ENCODE data around the gene RASAL3.

The RASAL3 gene

DNA sequence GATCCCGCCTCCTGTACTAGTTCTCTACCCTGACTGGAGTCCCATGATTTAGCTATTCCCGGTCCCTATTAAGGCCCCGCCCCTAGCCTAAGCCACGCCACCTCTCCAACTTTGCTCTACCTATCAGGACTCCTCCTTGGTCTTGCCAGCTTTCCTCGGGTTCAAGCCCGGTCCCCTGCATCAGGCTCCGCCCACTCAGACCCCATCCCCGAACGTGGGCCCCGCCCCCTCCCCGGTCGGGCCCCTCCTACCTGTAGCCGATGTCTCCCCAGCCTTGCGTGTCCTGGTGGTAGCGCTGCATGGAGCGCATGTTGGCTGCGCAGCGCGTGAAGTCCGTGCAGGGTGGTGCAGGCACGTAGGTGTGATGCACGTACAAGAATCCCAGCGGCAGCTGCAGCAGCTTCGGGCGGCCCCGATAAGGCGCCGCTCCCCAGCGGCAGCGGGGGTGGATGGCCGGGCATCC lies 7.3 kb upstream of the RASAL3 start:
- no peak for DNase-seq

DNA sequence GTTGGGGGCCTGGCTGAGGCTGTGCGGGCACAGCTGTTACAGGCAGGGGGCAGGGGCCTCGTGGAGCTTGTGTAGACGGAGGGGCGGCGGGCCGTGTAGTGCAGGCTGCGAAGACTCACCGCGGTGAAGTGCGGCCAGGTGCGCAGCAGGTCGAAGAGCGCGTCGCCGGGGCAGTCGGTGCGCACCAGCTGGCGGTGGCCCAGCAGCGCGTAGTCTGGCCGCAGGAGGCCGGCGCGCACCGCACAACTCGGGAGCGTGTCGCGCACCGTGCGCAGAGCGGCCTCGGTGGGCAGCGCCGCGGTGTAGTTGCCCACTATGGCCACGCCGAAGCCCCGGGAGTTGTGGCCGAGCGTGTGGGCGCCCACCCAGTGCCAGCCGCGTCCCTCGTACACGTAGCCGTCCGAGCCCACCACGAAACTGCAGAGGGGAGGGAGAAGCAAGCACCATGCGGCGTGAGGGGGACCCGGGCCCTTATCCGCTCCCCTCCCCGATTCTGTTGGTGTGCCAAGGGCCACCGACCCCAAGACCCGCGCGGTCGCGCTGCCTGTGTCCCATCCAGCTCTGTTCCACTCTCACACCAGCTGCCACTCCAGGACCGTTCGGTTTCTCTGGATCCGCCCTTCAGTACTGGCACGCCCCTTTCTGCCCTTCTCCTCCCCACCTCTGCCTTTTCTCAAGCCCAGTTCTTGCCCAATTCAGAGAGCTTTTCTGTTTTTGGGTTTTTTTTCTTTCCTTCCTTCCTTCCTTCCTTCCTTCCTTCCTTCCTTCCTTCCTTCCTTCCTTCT lies 5.4 kb upstream of the RASAL3 start:
- no peak for DNase-seq

DNA sequence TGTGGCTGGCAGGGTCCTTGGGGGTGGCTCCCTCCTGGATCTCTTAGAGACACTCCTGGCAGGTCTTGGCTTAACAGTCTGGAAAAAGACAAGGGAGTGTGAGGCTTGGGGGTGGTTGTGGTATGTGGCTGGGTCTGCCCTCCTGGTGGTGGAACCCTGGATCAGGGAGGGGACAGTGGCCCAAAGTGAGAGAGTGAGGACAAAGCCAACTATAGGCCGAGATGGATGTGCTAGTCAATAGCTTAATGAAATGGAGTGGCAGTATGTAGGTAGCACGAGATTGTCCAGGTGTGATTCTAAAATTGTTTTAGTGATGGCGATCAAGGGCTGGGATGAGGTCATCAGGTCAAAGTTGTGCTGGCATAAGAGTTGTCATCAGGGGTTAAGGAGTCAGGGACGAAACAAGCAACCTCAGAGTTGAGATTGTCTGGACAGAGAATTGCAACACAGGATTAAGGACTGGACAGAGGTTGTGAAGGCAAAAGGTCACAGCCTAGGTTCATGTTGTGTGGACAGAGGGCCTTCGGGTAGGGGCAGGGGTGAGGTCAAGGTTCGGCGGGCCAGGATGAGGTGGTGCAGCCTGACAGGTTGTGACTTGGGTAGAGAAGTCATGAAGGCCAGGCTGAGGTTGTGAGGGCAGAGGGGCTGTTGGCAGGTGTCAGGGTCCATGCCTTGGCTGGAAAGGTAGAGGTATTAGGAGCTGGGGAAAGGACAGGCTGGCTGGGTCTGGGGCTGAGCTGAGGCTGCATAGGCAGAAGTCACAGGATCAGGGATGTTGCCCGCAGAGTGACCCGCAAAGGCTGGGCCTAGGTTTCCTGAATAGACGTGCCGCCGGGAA lies 4.5 kb upstream of the RASAL3 start:
- no peak for DNase-seq

DNA sequence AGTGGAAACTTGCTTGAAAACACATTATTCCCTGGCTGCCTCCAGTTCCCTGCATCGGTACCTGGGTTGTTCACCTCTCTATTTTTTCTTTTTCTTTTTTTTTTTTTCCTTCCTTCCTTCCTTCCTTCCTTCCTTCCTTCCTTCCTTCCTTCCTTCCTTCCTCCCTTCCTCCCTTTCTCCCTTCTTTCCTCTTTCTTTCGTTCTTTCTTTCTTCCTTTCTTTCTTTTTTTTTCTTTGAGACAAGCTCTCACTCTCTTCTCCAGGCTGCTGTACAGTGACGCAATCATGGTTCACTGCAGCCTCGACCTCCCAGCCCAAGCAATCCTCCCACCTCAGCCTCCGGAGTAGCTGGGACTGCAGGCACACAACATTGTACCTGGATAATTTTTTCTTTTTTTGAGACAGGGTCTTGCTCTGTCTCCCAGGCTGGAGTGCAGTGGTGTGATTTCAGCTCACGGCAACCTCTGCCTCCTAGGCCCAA lies 3.4 kb upstream of the RASAL3 start:
- no peak for DNase-seq

DNA sequence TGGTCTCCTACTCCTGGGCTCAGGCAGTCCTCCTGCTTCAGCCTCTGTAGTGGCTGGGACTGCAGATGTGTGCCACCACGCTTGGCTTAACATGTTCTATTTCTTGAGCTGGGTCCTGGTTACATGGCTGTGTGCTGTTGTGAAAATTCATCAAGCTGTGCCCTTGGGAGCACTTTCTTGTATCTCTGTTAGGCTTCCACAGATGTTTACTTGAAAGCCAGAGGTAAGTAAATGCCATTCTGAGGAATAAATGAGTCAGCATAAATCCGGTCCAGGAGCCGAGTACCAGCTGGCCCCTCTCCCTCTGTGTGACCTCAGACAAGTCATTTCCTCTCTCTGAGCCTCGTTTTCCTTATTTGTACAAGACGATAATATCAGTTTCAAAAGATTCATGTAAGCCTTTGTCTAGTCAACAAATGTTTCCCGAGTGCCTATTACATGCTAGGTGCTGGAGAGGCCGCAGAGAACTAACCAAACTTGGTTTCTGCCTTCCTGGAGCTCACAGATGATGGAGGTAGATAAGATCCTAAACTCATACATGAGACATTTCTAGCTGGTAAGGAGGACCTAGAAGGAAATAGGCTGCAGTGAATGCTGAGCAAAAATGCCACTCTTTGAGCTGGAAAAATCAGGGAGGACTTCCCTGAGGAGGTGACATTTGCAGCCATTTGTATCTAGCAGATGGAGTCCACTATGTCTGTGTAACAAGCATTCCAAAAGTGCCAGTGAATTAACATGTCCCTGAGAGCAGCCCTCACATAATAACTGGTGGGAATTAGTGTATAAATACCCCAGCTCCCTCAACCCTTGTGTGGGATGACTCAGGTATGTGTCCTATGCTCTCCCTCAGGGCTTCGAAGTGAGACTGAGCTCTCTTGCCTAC lies 2.7 kb upstream of the RASAL3 start:
- DNase-seq = no peak

DNA sequence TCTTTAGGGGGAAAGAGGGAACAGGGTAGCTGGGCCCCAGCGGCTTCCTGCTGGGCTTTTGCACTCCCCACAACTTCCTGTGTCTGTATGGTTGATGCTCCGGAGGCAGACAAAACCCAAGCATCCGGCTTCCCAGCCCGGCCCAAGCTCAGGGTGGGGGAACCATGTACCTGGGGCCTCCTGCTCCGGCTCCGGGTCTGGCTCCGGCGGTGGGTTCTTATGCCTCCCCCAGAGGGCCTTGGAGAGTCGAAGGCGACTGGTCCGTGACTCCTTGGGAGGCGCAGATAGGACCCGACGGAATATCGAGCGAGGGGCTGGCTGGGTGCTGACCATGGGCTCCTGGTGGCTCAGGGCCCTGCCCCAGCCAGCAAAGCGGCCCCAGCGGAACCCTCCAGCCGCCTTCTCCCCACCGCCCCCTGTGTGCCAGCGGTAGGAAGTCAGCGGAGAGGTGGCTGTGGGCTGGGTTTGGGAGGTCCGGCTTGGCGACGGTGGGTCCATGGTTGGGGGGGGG lies 428 bp downstream of the RASAL3 start:
- no peak for DNase-seq

DNA sequence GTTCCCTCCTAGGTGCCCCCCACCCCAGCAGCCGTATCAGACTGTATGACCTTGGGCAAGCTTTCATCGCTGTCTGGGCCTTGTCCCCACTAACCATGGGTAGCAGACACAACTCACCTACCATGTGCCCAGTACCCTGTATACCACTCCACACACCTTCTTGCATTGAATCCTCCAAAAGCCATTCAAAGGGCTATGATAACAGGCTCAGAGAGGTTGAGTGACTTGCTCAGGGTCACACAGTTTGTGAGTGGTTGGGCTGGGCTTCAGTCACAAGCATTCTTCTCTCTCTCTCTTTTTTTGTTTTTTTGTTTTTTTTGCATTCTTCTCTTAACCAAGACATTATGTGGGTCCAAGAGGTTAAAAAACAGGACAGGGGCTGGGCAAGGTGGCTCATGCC lies 2.6 kb downstream of the RASAL3 start:
- DNase-seq = no peak

DNA sequence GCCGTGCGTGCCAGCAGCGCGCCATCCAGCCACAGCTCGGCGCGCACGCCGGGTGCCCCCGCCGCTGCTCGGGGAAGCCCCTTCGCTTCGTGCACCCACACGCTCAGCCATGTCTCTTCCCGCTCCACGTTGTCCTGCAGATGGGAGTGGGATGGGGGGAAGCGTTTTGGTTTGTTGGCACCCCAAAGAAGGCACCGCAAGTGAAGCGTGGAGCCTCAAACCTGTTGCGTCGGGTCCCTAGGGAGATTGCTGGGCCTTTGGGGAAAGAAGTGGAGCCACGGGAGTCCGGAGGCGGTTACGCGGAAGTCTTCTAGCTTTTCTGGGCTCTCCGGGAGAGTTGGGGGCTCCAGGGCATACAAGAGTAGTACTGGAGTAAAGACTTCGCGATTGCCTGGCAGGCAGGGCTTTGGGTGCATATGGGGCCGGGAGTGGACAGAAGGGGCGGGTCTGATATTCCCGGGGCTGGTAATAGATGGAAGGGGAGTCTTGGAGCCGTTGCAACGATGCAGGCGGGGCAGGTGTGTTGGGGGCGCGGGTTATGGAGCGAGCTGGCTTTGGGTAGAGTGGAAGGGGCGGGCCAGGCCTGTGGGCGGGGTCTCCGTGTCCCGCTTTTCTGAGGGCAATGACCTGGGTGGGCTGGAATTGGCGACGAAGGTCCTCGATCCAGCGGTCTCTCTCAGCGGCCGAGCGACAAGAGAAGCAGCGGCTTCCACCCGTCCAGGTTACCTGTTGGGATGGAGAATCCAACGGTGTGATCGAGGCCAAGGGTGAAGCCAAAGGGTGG lies 6.5 kb downstream of the RASAL3 start:
- DNase-seq = no peak

DNA sequence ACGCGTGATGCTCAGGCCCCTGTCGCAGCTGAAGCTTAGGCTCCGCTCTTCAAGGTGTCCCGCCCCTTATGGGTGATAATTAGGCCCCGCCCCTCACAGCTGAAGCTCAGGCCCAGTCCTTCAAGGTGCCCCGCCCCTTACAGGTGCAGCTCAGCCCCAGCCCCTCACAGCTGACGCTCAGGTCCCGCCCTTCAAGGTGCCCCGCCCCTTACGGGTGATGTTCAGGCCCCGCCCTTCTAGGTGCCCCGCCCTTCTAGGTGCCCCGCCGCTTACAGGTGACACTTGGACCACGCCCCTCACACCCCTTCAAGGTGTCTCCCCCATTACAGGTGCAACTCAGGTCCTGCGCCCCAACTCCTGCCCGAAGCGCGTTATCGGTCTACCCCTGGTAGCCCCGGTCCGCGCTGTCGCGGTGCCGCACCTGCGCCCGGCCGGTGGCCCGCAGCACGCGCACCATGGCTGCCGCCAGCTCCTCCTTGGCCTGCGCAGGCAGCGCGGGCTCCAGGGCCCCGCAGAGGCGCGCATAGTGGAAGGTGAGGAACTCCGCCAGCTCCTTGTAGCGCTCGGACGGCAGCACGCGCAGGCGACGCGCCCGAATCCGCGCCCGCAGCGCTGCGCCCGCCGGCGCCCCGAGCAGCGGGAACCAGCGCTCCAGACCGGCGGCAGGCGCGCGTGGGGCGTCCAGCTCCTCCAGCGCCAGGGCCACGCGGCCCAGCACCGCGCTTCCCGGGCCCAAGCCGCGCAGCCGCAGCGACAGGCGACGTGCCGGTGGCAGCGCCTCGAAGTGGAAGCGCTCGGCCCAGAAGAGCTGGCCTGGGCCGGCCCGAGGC lies 7.3 kb downstream of the RASAL3 start:
- DNase-seq = peak; percentile 89

DNA sequence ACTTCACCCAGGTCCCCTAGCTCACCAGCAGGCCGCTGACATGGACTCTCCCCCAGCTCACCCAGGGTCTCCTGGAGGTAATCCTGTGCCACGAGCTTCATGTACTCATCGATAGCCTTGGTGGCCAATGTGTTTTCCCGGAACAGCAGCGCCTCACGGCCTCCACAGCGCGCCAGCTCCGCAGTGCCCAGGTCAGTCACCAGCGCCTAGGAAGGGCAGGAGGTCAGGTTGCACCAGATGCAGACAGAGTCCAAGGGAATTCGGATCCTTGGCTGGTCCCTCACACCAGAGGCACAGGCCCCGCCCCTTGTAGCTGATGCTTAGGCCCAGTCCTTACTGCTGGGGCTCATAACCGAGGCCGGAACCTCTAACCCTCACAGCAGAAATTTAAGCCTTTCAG lies 7.9 kb downstream of the RASAL3 start:
- DNase-seq = no peak

DNA sequence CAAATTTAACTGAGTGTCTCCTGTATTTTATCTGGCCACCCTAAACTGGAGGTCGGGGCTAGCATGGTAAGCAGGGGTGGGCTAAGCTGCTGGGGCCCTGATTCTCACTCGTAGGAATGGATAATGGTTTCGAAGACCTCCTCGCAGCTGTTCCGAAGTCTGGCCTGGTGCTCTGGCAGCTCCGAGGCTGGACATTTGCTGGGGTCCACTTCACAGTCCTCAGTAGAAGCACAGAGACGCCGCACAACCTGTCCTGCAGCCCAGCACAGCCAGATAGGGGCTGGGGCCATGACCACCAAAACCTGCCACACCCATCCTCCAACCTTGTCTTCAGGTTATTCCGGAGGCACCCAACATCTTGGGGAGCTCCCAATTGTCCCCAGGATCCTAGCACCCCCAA lies 8.3 kb downstream of the RASAL3 start:
- no peak for DNase-seq

DNA sequence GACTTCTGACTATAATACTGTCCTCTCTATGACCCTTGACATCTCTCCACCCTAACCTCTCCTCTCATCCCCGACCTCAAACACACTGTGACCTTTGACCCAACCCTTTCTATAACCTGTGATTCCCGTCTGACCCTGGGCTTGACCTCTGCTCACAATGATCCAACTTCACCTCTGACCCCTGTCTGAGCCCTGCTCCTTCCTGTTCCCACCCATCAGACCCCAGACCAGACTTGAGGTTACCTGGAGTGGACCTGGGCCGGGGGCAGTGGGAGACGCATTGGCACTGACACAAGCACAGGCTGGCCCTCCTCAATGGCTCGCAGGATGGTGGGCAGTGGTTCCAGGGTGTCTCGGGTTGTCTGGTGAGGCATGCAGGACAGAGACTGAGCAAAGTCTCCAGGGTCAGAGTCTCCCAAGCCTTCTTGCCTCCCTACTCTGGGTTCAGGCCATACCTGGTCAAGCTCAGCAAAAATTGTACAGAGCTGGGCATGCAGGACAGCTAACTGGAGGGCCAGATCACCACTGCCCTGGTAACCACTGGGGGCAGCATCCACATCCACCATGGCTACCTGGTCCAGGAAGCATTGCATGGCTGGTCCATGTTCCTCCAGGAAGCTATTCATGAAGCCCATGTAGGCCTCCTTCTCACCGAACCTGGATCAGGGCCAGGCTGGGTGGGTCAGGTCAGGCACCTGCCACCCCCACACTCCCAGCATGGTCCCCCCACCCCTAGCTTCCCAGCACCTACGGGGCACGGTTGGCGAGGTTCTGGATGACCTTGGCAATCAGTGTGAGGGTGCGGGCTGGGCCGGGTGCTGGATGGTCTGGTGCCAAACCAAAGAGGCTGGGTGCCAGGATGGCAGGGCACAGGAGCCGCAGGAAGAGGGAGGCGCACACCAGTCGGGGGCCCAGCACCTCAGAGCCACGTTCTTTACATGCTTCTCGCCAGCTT lies 10.2 kb downstream of the RASAL3 start:
- no peak for DNase-seq

DNA sequence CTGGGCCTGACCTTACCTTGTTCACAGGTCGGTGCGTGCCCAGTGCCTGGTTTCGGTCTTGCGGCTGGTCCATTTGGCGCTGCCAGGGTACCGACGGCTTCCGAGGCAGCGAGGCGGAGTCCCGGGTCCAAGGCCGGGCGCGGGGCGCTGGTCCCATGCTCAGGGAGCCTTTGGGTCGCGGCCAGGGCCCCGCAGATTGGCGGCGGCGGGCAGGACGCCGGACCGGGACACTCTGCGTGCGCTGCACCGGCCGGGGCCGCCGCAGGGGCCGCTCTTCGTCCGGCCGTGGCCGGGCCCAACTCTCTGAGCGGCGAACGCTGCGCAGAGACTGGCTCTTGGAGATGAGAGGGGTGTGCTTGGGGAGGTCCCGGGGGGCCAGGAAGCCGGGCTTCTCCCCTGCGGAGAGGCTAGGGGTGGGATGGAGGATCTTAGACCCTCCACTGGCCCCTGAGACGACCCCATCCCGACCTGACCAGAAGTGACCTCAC lies 11.2 kb downstream of the RASAL3 start:
- no peak for DNase-seq

DNA sequence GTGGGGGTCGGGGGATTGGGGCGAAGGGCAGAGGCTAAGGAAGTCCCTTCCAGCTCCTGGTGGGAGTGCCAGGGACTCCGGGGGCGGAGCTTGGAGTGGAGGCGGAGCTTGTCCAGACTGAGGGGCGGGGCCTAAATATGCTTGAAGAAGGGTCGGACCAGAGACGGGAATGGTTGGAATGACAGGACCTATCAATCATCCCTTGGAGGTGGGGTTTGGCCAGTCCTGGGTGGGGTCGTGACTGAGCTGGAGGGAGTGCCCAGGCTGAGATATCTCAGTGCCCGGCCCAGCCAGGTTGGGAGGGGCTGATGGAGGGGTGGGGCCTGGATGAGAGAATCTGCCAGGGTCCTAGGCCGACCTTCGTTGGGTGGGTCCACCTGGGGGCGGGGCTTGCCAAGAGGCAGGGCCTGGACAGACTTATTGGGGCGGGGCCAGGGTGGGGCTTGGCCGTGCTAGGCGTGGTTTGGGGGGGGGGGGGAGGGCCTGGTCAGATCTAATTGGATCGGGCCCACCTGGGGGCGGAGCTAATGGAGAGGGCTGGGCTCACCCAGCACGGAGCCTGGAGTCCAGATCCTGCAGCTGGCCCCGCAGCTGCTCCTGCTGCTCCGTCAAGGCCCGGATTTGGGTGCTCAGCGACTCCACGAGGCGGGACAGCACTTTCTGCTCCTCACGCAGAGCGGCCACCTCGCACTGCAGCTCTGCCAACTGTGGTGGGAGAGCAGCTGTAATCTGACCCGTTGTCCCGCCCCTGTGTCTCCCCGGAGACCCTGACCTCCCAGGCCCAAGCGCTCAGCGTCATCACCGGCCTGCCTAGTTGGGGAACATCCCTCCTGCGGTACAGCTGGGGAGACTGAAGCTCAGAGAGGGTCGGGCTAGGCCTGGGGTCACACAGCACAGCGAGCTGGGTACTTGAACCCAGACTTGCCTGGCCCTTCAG lies 12.0 kb downstream of the RASAL3 start:
- DNase-seq = peak; percentile 59

DNA sequence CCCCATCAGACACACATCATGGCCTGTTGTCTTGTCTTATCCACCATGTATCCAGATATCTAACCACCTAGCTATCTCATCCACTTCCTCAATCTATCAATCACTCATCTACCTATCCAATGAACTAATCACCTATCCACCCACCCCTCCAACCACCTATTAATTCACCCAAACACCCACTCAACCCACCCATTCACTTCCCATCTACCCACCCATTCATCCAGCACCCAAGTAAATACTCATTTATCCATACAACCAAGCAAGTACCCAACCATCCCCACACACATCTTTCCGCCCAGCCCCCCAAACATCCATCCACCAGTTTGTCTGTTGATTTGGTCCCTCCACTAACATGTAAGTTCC lies 13.8 kb downstream of the RASAL3 start:
- no peak for DNase-seq

DNA sequence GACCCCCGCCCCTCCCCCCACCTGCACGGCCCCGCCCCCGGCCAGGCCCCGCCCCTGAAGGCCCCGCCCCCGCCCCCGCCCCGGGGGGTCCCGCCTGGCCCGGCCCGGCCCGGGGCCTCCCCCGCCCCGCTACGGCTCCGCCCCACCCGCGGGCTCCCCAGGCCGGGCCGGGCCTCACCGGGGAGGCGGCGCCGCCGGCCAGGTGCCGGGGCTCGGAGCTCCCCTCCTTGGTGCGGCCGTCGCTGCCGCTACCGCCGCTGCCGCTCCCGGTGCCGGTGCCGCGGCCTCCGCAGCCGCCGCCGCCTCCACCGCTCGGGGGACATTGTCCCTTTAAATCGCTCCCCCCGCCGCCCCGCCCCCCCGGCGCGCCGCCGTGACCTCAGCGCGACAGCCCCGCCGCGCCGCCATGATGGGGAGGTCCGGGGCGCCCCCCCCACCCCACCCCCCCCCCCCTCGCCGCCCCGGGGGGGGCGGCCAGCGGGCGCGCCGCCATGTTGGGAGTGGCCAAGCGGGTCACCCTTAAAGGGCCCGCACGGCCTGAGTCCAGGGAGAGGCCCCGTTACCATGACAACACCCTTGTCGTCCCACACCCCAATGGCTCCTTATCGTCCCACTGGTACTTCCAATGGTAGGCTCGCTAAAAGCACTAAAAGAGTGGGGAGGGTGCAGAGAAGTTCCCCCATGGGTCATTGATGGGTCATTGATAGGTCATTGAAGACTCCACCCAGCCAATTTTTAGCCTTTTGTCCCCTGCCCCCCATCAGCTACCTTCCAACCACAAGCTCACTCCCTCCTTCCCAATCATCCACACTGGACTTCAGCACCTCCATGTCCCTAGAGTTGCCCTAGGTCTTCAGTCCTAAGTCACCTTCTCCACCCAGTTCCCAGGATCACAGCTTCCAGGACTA lies 14.5 kb downstream of the RASAL3 start, which contains the start of gene WIZ:
Gene WIZ, minus strand, starts transcription at position 337 of the 908 bp plus-strand sequence. CDS start 1,649 bp downstream, outside the sequence.
- peak; percentile 32 for DNase-seq

Data from NCI-H1048 (cell line).